Testis (tissue), 2 donors: ENCODE results near the gene ZSCAN4.

Source experiments
- CTCF ChIP-seq, 3 experiments: fragments of 450-650 bp in 2 of 3; fragments of 200-600 bp in 1 of 3; sonication (generic) in 1 of 3; IDR thresholded peaks; one replicate each; pipeline ENCODE4 v1.5.1; 2016 to 2019; ENCODE audit warnings: antibody characterized with exemption in 3 of 3, mild to moderate bottlenecking in 2 of 3, moderate library complexity in 1 of 3
- POLR2A ChIP-seq: fragments of 450-650 bp; IDR thresholded peaks from one replicate; pipeline ENCODE4 v1.6.1; 2017; ENCODE audit warnings: antibody characterized with exemption, mild to moderate bottlenecking, moderate library complexity

GRCh38 chr19:57687363-57688010 is 18.8 kb downstream of the ZSCAN4 start:
- TF ChIP-seq CTCF (IDR thresholded peaks at IDR 0.05) (no peak), POLR2A (no peak)
